ENCODE results near the gene SMIM5. TPM values are rescaled to one million over a fixed set of nuclear protein-coding genes. Genes with fewer than 3 reads are reported as not detected.

The SMIM5 gene
- polyA plus RNA-seq, 2 of the 4 experiments (the other 2 are of a cell fraction), result 0.15 to 0.25 TPM

DNA sequence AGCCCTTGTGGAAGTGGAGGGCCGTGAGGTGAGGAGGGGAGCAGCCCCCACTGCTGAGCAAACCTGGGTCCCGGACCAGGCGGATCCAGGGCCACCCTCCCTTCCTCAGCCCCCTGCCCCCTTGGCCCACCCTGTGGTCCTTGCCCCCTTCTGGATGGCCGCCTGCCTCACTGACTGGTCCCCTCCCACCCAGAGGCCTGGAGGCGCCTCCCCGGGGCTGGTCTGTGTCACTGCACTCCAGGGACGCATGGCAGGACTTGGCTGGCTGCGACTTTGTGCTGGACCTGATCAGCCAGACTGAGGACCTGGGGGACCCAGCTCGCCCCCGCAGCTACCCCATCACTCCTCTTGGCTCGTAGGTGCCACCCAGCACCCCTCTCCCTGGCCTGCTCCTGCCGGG, 19.2 kb upstream of the SMIM5 start:
- H3K9me3 ChIP-seq, result no peaks in the 10 kb centered on the region
- WGBS (ENCODE audit: missing lambda C conversion rate), result 76% methylated on average over 7 of the region's 12 CpGs
- H3K4me2 ChIP-seq, result no peak overlapping the region
- no peak overlapping the region for H3K4me3 ChIP-seq
- peak overlapping the region; percentile 52 to 92; a peak in 4 of 6 replicates for H3K27ac ChIP-seq
- DNase-seq (ENCODE audit: low read depth in 1 of 2, low spot score in 1 of 2), result peak in 1 of 2 experiments; percentile 44
- POLR2A ChIA-PET, result no interaction called here
- no peak for FAIRE-seq
- peak; percentile 31; the same call in 2 of the 3 replicates for TF ChIP-seq CTCF (IDR thresholded peaks at IDR 0.05)
- TF ChIP-seq SMC3 (IDR thresholded peaks at IDR 0.05), result peak; percentile 59
- TF ChIP-seq FOSB (CRISPR knock-in tag; IDR thresholded peaks at IDR 0.05), result no peak
- peak; percentile 54 to 59 for TF ChIP-seq RAD21 (conservative IDR thresholded peaks at IDR 0.05 in 1 of 2, IDR thresholded peaks at IDR 0.05 in 1 of 2)
- TF ChIP-seq ZNF302 (CRISPR knock-in tag; IDR thresholded peaks at IDR 0.05), result no peak
- CTCF ChIA-PET, result interaction anchor here (0.6 to 51.3 kb wide), 6 partner anchors 22 to 135 kb away, joined by 3 to 2254 read pairs (median 14); partner anchors contain the start of genes MYO15B, RECQL5, SAP30BP and SMIM5
- peak; percentile 7 to 61; a peak in 3 of 6 replicates for ATAC-seq
- H3K4me1 ChIP-seq, result peaks cover 53% of the 10 kb centered on the region

DNA sequence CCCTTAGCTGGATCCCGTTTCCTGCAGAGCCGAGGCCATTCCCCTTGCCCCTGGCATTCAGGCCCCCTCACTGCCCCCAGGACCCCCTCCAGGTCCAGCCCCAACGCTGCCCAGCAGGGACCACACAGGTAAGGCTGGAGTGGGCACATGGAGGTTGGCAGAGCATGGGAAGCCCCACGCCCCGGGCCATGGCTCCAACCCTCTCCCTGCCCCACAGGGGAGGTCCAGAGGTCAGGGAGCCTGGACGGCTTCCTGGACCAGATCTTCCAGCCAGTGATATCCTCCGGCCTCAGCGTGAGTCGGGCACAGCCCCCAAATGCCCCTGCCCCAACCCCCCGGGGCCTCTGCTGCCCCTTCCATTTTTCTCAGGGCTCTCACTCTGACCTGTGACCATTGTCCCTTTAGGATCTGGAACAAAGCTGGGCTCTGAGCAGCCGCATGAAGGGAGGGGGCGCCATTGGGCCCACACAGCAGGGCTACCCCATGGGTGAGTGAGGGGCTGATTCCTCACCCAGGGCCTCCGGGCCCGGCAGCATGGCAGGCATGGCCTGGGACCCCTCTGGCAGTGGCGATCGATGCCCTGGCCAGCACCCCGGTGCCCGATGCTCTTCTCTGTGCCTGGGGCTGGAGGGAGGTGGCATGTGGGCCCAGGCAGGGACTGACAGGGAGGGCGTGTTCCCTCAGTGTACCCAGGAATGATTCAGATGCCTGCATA, 18.5 kb upstream of the SMIM5 start:
- CTCF ChIA-PET, result interaction anchor here (0.5 to 51.3 kb wide), 5 partner anchors 22 to 135 kb away, joined by 3 to 2254 read pairs (median 19); partner anchors contain the start of genes MYO15B, RECQL5, SAP30BP and SMIM5
- Histone ChIP-seq H3K9me3 (no peaks in the 10 kb centered on the region), H3K27ac (peak overlapping the region; percentile 52 to 92; a peak in 3 of 6 replicates), H3K4me2 (no peak overlapping the region), H3K4me3 (no peak overlapping the region), H3K4me1 (peaks cover 46% of the 10 kb centered on the region)
- ATAC-seq (no peak), FAIRE-seq (no peak), DNase-seq (ENCODE audit: low read depth in 1 of 2, low spot score in 1 of 2) (no peak)
- POLR2A ChIA-PET, result no interaction called here
- 75% methylated on average over 17 of the region's 19 CpGs for WGBS (ENCODE audit: missing lambda C conversion rate)
- no peak for TF ChIP-seq PHF8 (IDR thresholded peaks at IDR 0.05; ENCODE audit: borderline replicate concordance, low read depth)
- TF ChIP-seq POLR2A (IDR thresholded peaks at IDR 0.05; ENCODE audit: low read length), result no peak
- no peak for TF ChIP-seq HDAC2 (IDR thresholded peaks at IDR 0.05)
- TF ChIP-seq CBX8 (IDR thresholded peaks at IDR 0.05), result no peak
- no peak for TF ChIP-seq CEBPB (IDR thresholded peaks at IDR 0.05)
- no peak for TF ChIP-seq NR3C1 (IDR thresholded peaks at IDR 0.05)
- TF ChIP-seq BCL3 (IDR thresholded peaks at IDR 0.05), result no peak

- CTCF ChIA-PET, result interaction anchor here (3.2 to 51.3 kb wide), 4 partner anchors 23 to 134 kb away, joined by 10 to 2254 read pairs (median 472); partner anchors contain the start of genes MYO15B, RECQL5, SAP30BP and SMIM5
- ATAC-seq, result peak in 1 of 2 experiments; percentile 6; a peak in 1 of 6 replicates
- peaks cover 40% of the 10 kb centered on the region for H3K4me1 ChIP-seq
- no peak overlapping the region for H3K4me3 ChIP-seq
- DNase-seq (ENCODE audit: low read depth in 1 of 2, low spot score in 1 of 2), result no peak
- no peaks in the 10 kb centered on the region for H3K9me3 ChIP-seq
- WGBS (ENCODE audit: missing lambda C conversion rate), result 76% methylated on average over 10 of the region's 11 CpGs
- no peak for FAIRE-seq
- peak; percentile 12; the same call in 1 of the 3 replicates for TF ChIP-seq CTCF (IDR thresholded peaks at IDR 0.05)
- 0 out of 3 replicates have a peak, but pooled peaks have one; percentile 17 for TF ChIP-seq SMC3 (IDR thresholded peaks at IDR 0.05)
- peak in 1 of 2 experiments; percentile 49; a peak in 3 of 5 replicates for TF ChIP-seq RAD21 (conservative IDR thresholded peaks at IDR 0.05 in 1 of 2, IDR thresholded peaks at IDR 0.05 in 1 of 2)
- TF ChIP-seq, protein P1, sequence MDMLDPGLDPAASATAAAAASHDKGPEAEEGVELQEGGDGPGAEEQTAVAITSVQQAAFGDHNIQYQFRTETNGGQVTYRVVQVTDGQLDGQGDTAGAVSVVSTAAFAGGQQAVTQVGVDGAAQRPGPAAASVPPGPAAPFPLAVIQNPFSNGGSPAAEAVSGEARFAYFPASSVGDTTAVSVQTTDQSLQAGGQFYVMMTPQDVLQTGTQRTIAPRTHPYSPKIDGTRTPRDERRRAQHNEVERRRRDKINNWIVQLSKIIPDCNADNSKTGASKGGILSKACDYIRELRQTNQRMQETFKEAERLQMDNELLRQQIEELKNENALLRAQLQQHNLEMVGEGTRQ (IDR thresholded peaks at IDR 0.05), result no peak
- POLR2A ChIA-PET, result no interaction called here
- no peak overlapping the region for H3K4me2 ChIP-seq
- H3K27ac ChIP-seq, result peak overlapping the region in 1 of 2 experiments; percentile 92; a peak in 2 of 6 replicates
These were observed 17.9 kb upstream of the SMIM5 start for GRCh38 chr17:75615301-75615700.
